Esophagus squamous epithelium (tissue), 4 donors: ENCODE measurements around the gene AHNAK.

Experiments
- POLR2A ChIP-seq, 4 donors: fragments of 450-650 bp; IDR thresholded peaks; one replicate each; pipeline ENCODE4 v1.6.1; 2017; ENCODE audit warnings: antibody characterized with exemption in 4 of 4, mild to moderate bottlenecking in 4 of 4, moderate library complexity in 3 of 4
- TF ChIP-seq, protein P1 (sequence below), 6 experiments: fragments of 450-650 bp in 4 of 6; fragments of 200-600 bp in 2 of 6; sonication (generic) in 2 of 6; IDR thresholded peaks; one replicate each; pipeline ENCODE4 v1.5.1; 2016 to 2019; ENCODE audit warnings: antibody characterized with exemption in 6 of 6, mild to moderate bottlenecking in 4 of 6, moderate library complexity in 4 of 6

DNA sequence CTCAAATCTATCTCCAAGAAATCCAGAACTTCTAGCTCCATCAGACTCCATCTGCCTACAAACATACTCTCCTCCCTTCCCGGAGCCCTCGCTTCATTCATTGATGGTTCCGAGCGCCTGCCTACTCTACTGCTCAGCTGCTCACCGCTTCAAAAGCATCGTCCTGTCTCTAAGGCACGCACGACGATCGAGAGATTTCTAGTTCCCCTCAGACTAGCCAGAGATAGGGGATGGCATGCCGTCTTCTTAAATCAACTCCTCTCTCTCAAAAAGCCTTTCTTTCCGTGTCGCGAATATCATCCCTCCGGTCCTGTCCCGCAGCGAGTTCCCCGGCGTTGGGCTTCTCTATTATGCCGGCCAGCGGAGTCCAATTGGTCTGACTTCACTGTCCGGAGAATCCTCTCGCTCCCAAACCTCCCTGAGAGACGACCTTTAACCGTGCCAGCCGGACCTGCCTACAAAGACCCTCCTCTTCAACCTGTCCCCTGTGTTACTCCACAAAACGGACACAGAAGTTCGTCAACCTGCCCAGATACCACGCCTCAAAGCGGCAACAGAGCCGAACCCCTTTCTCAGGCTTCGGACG, 26.5 kb upstream of the AHNAK start:
- TF ChIP-seq, protein P1, sequence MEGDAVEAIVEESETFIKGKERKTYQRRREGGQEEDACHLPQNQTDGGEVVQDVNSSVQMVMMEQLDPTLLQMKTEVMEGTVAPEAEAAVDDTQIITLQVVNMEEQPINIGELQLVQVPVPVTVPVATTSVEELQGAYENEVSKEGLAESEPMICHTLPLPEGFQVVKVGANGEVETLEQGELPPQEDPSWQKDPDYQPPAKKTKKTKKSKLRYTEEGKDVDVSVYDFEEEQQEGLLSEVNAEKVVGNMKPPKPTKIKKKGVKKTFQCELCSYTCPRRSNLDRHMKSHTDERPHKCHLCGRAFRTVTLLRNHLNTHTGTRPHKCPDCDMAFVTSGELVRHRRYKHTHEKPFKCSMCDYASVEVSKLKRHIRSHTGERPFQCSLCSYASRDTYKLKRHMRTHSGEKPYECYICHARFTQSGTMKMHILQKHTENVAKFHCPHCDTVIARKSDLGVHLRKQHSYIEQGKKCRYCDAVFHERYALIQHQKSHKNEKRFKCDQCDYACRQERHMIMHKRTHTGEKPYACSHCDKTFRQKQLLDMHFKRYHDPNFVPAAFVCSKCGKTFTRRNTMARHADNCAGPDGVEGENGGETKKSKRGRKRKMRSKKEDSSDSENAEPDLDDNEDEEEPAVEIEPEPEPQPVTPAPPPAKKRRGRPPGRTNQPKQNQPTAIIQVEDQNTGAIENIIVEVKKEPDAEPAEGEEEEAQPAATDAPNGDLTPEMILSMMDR (IDR thresholded peaks at IDR 0.05), result no peak
- no peak for TF ChIP-seq POLR2A (IDR thresholded peaks at IDR 0.05)
